GM21360 (cell line): ENCODE measurements around the gene ABCD3.

Source experiments
- ATAC-seq: cut with Tn5 transposase; IDR thresholded peaks from one replicate; pipeline ENCODE4 v1.9.1; 2021; ENCODE audit warnings: mild to moderate bottlenecking, moderate library complexity; ENCODE audit not compliant: unreplicated experiment

Gene ABCD3

DNA sequence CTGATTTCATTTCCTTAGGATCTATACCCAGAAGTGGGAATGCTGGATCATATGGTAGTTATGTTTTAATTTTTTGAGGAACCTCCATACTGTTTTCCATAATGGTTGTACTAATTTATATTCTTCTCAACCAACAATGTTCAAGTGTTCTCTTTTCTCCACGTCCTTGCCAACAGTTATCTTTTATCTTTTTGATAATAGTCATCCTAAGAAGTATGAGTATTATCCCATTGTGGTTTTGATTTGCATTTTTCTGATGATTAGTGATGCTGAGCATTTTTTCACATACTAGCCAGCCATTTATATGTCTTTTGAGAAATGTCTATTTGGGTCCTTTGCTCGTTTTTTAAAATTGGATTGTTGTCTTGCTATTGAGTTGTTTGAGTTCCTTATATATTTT, 38.5 kb downstream of the ABCD3 start:
- no peak for ATAC-seq

DNA sequence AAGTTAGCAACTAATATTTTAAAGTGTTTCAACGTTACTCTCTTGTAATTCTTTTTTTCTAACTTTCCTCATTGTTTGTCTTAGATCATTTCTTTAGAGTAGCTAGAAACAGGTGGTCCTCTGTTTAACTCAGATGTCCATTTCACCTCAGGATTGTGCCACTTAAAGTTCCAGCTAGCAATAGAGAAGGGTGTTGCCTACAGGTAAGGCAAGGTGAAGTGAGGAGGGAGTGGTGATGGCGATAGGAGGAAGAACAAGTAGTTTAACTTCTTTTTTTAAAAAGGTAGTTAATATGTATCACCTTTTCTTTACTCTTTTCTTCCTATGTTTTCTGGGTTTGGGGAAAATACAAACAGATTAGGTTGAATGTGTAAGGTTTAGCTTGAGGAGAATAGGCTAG, 44.4 kb downstream of the ABCD3 start:
- no peak for ATAC-seq

DNA sequence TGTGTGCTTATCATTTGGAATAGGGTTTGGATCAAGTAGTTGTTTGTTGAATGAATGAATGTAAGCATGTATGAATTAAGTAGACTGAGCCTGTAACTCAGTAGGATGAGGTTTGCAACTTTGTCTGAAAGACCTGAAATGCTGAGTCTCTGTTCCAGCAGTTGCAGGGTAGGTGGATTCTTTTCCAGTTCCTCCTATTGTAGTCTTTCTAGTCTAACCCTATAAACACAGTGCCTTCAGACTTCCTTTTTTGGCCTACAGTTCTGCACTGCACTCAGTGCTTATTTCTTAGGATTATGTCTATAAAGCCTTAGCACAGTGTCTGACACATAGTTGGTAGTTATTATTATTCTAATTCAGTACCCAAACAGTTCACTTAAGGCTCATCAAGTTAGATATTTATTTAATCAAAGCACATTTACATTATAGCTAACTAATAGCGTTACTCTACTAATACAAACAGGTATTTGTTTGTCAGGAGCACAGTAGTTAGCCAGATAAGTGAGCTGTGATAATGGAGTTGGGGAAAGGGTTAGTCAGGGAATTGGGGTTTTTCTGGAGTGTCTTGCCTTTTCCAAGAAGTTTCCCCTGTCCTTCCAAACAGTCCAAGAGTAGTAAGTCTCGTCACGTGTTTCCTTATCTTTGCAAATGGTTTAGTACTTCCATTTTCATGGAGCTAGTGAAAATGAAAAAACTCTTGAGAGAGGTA, 45.0 kb downstream of the ABCD3 start:
- no peak for ATAC-seq

DNA sequence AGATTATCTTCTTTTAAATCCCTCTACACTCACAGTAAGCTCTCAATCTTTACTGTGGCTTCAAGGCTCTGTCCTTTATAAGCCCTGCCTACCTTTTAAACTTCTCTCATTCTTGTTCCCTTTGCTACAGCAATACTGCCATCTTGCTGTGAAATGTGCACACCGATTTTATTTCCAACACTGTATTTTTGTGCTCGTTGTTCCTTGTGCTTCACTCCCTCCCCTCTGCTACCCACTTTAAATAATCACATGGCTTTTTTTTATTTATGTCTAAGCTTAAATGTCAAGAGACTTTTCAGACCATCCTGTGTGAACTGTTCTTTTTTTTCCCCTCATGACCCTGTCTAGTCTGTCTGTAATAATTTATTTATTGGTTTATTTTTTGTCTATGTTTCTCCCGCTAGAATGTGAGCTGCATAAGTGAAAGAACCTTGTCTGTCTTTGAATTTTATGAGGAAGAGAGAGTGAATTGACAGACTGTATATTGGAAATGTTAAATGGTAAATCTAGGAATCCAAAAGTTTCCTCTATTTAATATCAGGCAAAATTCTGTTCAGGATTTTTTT, 45.7 kb downstream of the ABCD3 start:
- ATAC-seq = no peak

DNA sequence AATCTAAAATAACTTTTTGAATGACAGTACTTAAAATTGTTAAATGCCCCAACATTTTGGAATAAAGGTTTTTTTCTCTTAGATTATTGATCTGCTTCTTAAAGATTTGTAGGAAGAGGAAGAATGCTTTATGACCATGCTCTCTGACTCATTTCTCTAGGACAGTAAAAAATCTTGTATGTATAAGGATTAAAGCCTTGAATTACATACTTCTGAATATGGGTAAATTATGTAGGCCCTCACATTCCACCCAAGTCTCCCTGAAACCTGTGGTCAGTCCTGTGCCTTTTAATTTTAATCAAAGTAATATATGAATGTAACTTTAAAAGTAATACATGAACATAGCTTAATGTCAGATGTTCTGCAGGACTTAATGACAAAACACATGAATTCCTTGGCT, 50.5 kb downstream of the ABCD3 start:
- ATAC-seq = no peak

DNA sequence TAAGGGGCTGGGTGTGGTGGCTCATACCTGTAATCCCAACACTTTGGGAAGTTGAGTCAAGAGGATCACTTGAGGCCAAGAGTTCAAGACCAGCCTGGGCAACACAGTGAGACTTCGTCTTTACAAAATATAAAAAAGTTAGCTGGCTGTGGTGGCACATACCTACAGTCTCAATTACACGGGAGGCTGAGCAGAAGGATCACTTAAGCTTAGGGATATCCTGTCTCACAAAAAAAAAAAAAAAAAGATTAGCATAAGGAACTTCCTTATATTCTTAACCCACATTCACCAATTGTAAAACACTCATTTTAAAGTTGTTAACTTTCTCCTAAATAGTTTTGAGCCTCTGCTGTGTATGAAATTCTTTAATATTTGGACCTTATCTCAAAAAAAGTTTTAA, 53.1 kb downstream of the ABCD3 start:
- no peak for ATAC-seq

DNA sequence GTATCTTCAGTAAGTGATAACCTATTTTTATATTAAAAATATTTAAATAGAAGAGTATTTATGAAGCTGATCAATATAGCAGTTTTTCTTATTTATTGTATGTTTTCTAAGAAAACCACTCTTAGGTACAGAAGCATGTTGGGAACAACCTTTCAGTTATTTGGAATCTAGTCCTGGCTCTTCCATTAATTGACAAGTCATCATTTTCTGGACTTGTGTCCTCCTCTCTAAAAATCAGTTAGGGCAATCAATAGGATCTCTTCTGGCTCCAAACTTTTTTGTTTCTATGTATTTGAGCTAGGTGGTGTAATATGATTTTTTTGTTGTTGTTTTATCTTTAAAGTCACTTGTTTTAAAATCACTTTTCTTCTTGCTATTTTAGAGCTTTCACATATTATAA, 57.0 kb downstream of the ABCD3 start:
- no peak for ATAC-seq

DNA sequence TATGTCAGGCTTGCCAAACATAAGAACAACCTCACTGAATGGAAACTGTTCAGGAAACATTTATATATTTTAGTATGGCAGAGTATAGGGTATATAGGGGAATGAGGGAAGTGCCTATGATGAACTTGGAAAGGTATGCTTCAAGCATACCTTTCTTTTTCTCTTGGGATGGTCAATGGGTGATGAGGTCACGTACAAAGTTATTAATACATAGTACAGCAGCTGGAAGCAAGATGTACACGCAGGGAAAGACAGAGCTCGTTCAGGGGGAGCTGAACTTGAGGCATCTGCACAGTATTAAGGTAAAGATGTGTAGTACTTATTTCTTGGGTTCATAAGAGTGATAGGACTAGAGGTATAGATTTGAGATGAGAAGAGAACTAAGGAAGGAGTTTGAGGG, 61.5 kb downstream of the ABCD3 start:
- ATAC-seq = no peak

DNA sequence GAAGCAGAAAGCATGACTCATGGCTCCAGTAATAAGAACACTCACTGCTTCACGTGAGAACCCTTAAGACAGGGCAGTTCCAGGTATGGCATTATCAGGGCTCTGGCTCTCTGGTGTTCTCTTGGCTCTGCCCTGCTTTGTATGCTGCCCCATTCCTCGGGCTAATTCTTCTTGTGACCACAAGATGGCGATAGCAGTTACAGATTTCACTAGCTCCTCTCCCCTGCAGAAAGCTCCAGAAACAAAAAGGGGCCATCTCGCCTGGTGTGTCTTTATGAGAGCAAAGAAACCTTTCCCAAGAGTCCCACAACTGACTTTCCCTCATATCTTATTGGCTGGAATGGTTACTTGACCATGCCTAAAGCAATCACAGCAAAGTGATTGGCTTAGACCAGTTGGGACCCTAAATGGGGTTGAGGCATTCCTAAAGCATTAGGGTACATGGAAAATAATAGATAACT, 63.3 kb downstream of the ABCD3 start:
- ATAC-seq = peak; percentile 93

DNA sequence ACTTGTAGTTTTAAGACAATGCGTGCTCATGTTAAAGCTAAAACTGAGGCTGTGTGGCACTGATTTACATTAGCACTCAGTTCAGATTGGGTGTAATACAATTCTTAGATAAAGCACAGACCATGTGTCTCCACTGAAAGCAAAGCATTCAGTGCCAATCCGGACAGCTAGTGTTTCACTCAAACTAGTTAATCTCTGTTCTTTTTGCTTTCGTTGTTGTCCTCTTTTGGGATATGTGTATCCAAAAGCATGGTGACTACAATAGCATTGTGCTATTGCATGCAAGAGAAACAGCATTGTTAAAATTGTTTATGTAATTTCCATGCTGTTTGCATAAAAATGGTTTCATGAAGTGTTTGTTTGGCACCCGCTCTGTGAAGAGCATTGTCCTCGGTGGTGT, 68.8 kb downstream of the ABCD3 start:
- ATAC-seq = no peak

DNA sequence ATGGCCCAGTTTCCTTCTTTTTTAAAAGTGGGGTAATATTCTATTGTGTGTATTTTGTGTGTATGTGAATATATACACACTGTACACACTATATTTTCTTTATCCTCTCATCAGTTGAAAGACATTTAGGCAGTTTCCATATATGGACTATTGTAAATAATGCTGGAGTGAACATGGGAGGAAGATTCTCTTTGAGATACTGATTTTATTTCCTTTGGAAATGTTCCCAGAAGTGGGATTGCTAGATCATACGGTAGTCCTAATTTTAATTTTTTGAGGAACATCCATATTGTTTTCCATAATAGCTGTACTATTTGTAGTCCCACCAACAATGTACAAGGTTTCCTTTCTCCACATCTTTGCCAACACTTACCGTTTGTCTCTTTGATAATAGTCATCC, 72.4 kb downstream of the ABCD3 start:
- no peak for ATAC-seq

DNA sequence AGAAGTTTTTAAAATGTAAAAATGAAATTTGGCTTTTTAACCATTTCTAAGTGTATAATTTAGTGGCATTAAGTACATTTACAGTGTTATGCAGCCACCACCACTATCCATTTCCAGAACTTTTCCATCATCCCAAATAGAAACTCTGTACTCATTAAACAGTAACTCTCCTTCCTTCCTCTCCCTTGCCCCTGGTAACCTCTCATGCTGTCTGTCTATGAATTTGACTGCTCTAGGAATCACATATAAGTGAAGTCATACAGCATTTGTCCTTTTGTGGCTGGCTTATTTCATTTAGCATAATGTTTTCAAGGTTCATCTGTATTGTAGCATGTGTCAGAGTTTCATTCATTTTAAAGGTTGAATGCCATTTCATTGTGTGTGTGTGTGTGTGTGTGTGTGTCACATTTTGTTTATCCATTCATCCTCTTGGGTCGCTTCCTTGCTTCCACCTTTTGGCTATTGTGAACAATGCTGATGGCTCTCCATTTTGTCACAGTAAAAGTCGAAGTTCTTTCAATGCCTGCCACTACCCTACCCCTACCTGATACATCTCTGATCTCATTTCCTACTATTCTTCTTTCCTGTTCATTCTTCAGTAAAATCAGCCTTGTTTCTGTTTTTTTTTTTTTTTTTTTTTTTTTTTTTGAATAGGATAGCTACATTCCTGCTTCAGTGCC, 78.0 kb downstream of the ABCD3 start:
- no peak for ATAC-seq

DNA sequence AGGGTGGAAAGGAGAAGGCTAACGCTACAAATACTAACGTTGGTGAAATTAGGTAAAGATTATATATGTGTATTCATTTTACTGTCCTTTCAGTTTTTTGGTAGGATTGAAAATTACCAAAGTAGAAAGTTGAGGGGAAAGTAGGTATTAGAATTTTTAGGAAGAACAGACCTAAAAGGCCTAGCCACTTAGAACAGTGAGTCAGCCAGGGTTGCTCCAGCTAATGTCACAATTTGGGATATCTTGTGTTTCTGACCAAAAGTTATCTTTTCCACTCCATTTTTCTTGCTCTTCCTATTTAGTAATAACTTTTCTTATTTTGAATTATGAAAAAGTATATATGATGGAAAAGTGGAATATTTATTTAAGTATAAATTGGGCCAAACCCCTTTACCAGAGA, 83.2 kb downstream of the ABCD3 start:
- ATAC-seq = no peak

DNA sequence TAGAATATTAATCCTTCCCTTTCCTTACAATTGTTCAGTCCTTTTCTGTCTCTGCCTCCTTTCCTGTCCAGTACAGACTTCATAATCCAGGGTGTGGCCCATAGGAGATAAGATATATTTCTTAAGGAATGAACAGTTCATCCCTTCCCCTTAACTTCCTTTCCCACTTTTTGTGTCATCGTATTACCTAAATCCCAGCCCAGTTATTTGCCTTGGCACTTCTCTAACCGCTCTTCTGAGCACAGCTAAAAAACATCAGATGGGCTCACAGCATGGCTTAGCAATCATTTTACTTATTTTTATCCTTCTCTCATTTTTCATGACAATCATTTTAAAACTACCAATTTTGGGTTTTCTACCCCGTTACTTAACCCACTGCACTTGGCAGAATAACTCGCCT, 83.7 kb downstream of the ABCD3 start:
- no peak for ATAC-seq

DNA sequence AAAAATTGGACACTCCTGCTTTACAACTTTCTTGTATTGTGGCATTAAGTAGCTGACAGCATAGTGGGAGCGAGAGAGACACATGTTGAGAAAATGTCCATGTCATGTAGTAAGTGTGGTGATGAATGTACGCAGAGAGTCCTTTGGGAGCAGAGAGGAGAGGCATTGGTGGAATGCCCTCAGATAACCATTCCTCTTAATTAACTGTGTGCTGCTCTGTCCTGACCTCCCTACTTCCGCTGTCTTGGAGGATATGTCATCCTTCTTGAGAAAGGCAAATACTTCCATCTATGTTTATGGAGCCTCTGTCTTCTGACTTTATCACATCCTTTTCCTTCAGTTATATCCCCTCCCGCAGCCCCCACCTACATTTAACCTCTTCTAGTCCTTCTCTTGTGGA, 85.0 kb downstream of the ABCD3 start:
- no peak for ATAC-seq

DNA sequence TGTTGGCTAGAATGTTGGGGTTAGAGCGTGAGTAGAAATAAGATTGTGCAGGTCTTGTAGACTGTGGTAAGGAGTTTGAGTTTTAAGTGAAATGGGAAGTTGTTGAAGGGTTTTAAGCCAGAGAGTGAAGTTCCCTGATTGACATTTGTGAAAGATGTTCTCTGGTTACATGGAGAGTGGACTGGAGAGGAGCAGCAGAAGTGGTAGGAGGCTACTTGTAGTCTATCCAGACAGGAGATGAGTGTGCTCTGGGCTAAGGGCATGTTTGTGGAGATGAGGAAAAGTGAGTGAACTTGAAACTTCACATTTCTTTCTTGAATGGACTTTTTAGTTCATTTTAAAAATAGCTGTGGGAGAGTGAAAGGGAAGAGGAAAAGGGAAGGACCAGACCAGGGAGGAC, 86.4 kb downstream of the ABCD3 start:
- ATAC-seq = no peak

DNA sequence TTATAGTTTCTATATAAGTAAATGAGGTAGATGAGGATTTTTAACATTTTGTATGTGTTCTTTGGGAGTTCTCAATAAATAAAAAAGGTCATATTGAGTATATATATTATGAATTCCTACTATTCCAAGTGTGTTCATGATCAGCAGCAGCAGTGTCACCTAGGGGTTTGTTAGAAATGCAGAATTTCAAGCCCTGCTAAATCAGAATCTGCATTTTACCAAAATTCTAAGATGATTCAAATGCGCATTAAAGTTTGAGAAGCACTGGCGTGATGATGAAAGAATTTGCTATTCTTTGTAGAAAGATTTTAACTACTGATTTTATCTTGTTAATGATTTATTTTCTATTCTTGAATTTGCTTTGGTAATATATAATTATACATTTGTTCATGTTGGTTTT, 94.6 kb downstream of the ABCD3 start:
- no peak for ATAC-seq

DNA sequence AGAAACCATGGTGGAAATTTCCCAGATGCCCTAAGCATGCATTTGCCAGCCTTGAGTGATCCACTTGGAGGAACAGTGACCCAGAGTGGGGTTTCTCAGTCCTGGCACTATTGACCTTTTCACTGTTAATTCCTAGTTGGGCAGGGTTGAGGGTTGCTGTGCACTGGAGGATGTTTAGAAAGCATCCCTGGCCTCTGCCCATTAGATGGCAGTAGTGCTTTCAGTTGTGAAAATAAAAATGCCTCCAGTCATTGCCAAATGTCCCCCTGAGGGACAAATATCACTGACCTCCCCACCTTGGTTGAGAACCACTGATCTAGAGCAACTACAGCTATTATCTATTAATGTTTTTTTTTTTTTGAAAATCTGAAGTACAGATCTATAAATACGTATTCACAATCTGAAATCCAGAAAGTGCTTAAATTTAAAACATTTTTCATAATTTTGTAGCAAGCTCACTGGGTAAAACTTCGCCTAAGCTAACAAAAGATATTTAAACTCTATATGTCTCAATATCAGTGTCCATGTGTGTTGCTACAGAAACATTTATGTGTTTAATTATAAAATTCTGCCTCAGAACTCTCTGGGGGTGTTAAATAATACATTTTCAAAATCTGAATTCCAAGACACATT, 96.0 kb downstream of the ABCD3 start:
- ATAC-seq = no peak

DNA sequence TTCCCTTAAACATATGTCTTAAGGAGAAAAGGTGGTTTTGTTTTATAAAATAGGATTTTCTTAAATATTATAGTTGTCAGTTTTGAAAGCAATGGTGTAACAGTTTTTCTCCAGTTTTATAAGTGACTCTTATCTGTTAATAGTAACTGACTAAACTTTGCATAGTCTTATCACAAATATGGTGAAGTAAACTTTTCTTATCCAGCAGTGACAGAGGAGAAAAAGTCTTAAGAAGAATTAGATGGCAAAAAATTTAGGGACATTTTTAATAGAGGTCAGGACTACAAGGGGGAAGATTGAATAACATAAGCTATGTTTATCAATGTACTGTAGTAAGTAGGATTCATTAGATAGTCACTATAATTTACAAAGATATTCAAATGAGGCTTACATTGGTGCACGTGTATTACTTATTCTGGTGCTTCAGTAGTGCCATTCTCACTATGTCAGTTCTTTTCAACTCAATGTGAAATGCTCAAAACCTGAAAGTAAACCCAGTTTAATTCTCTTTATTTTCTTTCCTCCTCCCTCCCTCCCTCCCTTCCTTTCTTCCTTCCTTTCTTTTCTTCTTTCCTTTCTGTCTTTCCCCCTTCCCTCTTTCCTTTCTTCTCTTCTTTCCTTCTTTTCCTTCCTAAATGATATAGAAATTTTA, 97.2 kb downstream of the ABCD3 start:
- ATAC-seq = no peak

DNA sequence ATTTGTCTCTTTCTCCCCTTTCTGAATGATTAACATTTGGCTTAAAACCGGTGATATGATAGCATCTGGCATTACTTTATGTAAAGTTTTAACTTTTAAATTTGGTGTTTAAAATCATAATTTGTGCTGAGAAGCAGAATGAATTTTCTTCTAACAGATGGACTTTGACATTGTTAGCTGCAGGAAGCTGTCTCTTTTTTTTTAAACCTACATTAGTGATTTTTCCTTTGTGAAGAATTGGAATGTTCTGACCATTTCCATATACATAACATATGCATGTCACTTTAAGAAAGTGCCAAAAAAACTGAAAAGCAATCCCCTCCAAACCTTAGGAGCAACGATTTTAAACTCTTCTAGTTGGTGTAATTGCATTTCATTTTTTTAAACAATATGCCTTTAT, 101.2 kb downstream of the ABCD3 start:
- ATAC-seq = no peak

DNA sequence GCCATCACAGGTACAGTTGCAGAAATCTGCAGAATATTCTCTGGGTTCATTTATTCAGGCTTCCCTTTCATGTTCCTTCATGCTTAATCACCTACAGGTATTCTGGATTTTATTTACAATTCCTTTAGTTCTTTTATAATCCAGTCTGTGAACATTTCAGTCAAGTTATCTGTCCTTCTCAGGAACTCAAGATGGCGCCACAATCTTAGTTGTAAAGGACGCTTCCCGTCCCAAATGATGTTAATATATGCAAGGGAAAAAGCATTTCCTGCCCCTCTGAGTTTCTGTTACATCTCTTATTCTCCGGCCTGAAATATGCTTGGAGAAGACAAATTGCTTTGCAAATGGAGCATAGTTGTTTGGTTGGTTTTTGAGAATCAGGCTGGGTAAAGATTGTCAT, 104.1 kb downstream of the ABCD3 start:
- no peak for ATAC-seq

DNA sequence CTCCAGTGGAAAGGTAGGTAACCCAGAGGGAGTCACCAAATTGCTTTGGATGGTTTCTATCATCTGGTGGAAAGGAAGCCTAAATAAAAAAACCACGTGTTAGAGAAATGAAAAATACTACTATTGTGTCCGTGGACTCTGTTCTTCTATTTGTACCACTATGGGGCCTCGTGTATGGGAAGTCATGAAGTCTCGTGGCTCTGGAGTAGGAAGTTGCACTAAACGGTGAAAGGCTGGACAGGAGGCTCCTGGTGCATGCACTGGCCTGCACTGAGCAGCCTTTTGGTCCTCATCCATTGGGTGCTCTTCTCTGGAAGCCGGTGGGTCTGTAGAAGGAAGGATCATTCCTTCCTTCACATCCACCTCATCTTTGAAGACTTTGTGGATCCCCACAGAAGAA, 106.3 kb downstream of the ABCD3 start:
- ATAC-seq = no peak
